ENCODE measurements around the gene NUP62.

Gene NUP62

DNA sequence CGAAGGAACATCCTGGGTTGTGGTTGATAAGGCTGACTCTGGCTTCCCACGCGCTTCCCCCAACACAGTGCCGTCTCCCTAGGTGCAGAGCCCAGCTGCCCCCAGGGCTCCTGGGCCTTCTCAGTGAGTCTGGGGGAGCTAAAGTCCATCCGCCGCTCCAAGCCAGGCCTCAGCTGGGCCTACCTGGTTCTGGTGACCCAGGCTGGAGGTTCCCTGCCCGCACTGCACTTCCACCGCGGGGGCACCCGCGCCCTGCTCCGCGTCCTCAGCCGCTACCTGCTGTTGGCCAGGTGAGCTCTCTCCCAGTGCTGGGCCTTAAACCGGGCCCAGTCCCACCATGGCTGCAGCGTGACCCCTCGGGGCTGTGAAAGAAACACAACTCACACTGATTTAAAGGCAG lies 48.1 kb downstream of the NUP62 start:
- no peak for DNase-seq (ENCODE audit: low spot score)

DNA sequence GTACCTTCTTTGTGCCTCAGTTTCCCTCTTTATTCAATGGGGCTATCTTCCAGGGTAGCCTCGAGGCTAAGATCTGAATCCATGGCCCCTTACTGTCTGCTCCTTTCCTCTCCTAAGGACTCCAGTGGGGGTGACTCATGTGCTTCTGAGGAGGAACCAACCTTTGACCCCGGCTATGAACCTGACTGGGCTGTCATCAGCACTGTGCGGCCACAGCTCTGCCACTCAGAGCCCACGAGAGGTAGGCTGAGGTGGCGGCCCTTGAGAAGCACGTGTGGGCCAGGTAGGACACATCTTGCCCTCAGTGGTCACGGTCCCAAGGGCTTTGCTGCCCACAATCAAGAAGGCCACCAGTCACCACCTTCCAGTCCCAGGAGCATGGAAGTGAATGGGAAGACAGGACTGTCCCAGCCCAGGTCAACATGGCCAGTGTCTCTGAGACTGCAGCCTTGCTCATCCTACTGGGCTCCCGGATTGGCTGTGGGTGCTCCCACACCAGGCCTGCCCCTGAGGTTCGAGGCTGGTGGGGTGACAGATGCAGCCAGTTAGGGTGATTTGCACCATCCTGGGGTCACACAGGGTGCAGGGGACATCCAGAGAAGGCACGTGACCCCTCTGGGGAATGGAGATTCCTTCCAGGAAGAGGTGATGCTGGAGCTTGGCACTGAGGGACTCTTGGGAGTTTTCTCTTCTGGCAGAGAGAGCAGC lies 49.0 kb downstream of the NUP62 start:
- no peak for DNase-seq (ENCODE audit: low spot score)

DNA sequence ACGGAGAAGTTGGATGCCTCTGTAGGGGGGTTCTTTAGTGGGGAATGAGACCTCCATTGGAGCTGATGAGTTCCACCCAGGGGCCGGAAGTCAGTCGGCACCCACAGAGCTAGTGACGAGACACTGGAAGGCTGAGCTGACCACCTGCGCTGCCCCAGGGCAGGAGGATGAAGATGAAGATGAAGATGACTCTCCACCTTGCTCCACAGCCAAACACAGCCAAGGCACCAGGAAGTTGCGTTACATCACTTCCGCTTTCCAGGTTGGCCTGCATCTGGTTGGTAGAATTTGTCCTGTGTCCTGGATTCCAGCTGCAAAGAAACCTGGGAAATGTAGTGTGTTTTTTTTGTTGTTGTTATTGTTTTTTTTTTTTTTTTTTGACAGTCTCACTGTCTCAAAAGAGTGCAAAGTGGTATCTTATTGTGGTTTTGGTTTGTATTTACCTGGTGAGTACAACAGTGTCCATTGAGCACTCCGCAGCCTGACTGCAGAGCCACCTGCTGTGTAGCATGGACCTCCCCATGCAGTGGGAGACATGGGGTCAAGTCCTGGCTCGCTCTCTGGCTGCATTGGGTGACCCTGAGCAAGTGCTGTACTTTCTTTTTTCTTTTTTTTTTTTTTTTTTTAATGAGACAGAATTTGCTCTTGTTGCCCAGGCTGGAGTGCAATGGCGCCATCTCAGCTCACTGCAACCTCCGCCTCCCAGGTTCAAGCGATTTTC lies 49.9 kb downstream of the NUP62 start:
- DNase-seq (ENCODE audit: low spot score), result no peak

DNA sequence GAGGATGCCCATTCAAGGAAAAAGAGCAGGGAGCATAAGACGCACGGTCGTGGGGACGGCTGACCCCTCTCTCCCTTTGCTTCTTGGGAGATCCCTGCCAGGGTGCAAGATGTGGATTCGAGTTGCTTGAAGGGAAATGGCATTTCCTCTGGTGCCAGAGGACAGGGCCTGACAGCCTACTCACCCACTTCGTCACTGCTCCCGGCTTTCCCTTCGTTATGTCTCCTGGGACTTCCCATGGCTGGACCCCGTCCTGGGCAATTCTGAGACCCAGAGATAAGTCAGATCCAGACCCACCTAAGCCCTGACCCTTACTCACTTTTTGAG lies 50.6 kb downstream of the NUP62 start:
- DNase-seq (ENCODE audit: low spot score), result no peak

DNA sequence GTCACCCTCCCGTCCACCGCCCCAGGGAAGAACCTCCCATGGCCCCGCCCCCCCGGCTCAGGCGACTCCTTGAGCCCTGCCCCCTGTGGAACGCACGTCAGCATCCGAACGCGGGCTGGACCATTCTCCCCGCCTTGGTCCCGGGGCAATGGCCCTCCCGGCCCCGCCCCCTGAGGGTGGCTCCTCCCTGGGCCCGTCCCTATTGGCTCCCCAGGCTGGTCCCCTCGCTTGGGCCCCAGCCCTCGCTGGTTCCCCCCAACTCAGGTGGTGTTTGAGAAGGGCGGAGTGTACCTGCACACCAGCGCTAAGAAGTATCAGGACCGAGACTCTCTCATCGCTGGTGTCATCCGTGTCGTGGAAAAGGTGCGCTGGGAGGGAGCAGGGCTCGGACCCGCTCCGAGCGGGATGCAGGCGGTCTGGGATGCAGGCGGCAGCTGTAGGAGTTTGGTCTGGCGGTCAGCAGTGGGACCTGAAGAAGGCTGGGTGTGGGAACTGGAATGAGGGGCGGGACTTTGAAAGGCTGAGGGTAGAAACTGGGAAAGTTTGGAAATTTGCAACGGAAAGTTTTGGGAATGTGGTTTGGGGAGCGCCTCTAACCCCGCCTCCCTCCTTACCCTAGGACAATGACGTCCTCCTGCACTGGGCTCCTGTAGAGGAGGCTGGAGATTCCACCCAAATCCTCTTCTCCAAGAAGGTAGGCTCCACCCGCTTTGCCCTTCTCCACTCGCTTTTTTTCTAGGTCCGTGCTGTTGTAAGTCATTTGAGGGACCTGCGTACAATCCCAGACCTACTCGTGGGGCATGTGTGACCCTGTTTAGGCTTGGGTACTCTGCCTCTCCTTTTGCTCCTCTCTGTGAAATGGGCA lies 51.2 kb downstream of the NUP62 start:
- peak; percentile 98 for DNase-seq (ENCODE audit: low spot score)

DNA sequence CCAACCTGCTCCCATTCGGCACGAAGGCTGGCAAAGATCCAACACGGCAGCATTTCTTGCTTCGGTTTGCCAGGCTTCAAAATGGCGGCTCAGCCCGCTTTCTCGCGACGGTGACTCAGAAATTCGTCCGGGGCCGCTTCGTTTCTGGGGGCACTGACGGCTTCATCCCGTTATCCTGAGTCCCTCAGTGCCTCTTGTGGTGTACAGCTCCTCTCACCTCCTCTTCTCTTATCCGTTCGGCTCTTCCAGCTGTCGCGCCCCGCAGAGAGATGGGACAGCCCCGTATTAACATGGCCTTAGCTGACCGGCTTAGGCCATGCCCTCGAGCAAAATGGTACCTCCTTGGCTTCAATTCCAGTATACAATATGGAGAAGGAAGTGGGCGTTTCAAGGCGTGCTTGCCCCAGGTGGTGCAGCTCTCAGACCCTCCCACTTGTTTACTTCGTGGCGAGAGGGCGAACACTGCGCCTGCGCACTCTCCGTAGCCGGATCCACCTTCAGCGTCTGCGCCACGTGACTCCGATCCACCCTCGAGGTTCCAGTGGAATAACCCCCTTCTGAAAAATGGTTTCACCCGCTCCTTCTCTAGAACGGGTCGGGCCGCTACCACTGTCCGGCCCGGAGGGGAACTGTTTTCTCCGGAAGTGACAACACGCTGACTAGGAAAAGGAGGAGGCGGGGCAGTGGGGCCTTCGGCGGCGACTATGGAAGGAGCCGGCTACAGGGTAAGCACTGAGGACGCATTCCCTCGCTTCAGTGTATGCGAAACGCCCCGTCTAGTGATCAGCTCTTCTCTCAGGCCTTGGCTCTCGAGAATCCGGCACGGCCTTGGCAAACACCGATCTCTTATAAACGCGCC lies 52.1 kb downstream of the NUP62 start, which contains the start of the genes AKT1S1 and TBC1D17:
TSS of gene AKT1S1 (minus strand) at position 336 of the 859 bp plus-strand sequence. CDS start 4,060 bp downstream, outside the sequence.
TSS of gene TBC1D17 (plus strand) at position 683 of the 859 bp plus-strand sequence. CDS start at position 705, 22 bp downstream.
- peak; percentile 98 for DNase-seq (ENCODE audit: low spot score)

DNA sequence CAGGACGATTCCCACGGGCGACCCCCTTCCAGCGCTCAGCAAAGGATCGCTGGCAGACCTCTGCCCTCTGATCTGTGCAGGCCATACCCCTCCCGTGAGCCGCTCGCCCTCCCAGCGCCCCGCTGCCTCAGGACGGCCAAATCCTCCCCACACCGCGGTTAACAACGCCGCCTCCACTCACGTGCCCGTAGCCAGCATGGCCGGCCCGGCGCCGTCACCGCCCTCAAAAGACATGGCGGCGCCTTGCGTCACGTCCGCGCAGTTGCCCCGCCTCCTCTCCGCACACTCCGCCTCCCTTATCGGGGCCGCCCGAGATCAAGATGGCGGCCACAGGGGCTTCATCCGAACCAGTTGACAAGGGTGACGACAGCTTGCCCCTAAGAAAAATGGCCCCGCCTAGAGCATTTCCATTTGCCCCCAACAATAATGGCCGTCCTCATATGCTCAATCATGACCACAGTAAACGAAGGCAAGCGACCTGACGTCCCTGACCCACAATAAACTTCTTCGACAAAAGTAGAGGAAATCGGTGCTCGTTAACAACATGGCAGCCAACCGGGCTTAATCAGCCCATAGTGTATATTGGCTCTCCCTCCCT lies 52.8 kb downstream of the NUP62 start:
- peak; percentile 98 for DNase-seq (ENCODE audit: low spot score)

DNA sequence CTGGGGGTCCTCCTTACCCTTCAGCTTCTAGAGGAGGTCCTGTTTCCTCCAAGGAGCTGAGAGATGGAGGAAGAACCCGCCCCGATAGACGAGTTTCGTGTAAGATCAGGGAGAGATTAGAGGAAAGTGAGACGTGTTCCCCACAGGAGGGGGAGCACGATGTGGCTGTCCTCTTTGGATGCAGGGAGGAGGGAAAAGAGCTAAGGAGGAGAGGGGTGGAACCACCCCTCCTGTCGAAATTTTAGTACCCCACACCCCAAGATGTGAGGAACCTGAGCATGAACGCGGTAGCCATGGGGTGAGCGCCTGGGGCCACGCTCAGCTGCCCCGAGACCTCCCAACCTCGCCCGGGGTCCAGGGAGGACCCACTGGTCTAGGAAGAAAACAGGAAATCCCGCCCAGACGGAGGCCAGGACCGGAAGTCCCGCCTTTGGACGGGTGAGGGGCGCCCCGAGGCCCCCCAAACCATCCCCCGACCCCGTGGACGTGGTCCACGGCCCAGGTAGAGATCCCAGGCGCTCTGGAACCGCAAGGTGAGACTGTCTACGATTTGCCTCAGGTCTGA lies 53.4 kb downstream of the NUP62 start:
- peak; percentile 81 for DNase-seq (ENCODE audit: low spot score)

DNA sequence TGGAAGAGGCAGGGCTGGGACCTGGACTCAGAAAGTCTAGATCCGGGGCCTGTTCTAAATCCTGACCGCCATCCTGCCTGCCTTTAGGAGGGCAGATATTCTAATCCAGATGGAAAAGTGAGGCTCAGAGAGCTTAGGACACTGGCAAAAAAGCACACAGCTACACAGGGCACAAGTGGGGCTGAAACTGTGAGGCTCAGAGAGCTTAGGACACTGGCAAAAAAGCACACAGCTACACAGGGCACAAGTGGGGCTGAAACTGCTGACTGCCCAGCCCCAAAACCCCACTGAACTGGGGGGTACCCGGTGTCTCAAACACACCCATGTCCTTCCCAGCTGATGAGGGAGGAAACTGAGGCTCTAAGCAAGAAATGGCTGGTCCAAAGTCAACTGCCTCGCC lies 54.1 kb downstream of the NUP62 start:
- no peak for DNase-seq (ENCODE audit: low spot score)

DNA sequence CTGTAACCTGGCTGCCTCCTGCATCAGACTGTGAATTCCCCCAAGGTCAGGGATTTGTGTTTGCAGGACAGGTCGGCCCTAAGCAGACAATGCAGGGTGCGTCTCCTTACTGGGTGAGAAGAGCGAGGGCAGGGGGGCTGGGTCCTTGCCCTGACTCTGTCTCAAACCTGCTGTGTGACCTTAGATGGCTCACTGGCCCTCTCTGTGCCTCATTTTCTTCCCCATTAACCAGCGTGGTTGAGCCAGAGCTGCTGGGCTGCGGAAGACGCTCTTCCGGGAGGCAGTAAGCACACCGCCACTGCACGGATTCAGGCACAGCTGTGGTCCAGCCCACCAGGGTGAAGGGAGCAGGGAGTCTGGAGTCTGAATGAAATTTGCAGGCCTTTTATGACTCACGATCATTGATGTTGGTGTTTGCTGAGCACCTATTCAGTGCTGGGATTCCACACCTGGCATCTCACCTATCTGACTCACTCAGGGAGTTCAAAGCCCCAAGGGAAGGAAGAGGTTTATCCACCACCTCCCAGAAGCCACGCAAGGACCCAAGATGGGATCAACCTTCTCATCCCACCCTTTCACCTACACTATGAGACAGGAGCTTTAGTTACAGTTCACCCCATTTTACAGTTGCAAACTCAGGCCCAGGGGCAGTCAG lies 54.7 kb downstream of the NUP62 start:
- DNase-seq (ENCODE audit: low spot score), result no peak

DNA sequence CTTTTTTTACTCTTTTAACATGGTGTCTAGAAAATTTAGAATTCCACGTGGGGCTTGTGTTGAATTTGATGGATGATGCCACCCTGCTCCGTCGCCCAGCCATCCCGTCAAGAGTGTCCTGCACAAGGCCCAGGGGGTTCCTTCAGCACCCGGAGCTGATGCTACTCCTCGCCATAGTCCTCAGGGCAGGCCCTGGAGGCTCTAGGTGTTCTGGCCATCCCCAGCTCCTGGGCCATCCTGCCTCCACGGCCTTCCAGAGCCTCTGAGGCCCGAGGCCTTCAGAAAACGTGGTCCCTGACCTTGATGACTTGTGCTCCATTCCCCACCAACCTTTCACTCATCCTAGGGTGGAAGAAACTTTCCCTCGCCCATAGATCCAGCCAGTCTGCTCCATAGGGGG lies 55.5 kb downstream of the NUP62 start:
- DNase-seq (ENCODE audit: low spot score), result no peak

DNA sequence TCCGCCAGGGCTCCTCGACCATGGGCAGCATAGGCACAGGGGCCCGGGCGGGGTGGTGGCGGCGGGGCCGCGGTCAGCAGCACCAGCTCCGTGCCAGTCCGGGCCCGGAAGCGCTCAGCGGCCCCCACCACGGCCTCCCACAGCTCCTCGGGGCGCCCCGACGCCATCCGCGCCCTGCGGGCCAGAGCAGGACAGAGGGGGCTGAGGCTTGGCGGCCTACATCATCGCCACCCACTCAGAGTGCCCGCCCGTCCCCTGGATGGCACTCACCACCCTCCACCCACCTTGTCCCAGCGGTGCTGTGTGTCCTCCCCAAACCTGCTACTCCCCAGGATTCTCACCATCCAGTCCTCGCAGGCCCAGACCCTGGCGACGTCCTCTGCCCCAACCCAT lies 56.2 kb downstream of the NUP62 start:
- no peak for DNase-seq (ENCODE audit: low spot score)

DNA sequence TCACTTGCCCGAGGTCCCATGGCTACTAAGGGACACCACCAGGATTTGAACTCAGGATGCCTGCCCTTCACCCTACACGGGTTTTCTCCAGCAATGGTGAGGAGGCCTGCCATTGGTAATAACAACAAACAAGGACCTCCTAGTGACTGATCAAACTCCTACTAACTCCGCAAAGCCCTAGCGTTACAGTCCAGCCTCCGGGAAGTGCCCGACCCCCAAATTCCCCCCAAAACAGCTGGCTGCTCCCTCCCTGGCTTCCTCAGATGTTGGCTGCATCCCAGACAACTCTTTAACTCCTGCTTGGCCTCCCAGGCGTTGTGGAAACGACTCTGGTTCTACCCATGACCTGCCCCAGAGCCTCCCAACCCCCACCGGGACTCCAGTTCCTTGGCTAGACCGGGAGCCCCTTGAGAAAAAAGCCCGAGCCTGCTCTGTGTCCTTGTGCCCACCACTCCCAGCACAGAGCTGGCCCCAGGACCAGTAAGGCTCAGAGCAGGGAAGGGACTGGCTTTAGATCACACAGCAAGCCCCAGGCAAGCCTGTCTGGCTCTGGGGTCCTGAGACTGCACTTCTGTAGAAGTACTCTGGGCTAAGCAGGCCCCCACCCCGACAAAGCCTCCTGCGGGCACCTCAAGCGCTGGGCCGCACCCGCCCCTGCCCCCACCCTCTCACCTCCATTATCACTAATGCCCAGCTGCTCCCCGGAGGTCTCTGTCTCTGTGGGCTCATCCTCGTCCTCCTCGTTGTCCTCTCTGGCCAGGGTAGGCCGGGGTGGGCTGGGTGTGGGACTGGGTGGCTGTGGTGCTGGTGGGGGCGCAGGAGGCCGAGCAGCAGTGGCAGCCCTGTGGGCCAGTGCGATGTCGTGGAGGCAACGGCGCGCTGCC lies 56.8 kb downstream of the NUP62 start:
- no peak for DNase-seq (ENCODE audit: low spot score)

DNA sequence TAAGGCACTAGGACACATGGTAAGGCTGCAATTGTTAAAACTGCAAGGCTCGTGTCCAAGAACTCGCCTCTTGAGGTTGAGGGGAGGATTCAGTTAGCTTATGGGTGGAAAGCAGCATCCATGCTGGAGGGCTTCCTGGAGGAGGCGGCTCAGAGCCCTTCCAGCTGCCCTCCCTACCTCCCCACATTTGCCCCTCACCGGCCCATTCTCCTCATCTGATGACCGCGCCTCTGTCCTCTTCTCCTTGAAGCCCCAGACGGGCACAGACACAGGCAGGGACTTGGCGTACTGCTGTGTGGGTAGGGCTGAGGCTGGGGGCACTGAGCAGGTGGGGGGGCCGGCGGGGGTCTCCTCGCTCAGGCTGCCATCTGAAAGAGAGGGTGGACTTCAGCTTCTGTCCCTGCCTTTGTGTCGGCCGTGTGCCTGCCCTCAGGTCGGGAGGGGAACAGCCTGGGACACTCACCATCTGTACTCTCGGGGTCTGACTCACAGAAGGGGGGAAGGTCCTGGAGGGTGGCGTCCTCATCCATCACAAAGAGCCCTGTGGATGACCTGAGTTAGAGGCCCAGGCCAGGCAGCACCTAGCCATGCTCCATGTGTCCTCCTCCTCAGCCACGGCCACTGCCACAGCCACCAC lies 57.8 kb downstream of the NUP62 start:
- DNase-seq (ENCODE audit: low spot score), result no peak

DNA sequence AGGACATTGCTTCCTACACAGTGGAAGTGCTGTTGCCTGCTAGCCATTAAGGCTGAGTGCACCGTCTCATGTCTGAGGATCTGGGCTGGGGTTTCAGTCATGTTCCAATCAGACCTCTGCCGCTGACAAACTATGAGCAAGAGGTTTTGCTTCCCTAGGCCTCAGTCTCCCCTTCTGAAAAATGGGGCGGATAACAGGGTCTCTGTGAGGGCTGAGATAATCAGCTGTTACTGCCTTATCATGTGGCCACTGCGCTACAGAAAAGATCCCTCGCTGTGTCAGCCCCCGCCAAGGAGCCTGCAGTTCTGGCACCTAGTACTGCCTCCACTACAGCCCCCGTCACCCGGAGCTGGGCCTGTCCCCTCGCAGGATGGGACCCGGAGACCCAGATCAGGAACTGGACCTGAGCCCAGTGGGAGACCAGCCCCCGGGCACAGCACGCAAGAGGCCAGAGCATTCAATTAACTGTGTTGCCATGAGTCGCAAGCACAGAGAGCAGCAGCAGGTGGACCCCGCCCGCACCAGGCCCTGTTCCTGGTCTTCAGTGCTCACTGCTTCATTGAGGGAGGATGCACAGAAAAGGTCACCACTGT lies 58.9 kb downstream of the NUP62 start:
- no peak for DNase-seq (ENCODE audit: low spot score)

DNA sequence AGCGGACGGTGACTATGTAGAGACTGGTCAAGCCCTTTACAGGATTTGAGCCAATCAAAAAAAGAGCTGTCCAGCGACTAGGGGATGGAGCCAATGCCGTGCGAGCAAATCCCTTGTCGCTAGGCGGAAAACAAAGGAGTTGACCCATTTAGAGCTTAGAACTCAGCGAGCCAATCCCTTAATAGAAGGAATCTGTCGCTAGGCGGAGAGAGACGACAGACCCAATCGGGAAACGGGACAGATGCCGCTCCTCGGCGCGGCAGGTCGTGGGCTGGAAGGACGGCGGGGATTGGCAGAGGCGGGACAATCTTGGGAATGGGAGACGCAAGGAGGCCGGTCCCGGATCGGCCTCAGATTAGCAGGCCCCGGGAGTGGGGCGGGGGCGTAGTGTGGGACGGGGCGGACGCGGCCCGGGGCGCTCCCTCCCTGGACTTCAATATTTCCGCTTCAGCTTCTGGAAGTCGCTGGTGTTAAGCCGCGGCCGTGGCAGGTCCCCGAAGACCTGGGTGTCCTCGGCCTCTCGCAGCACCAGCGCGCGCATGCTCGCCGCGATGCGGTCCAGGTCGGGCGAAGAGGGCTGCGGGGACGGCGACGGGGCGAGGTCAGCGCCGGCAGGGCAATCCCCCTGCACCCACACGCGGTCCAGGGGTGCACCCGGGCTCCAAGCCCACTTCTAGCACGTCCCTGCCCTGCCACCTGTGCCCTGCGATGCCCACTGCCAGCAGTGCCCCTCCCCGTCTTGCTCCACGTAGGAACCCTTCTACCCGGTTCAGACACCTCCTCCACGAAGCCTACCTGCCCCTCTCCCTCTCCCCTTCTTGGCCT lies 59.6 kb downstream of the NUP62 start:
- DNase-seq (ENCODE audit: low spot score), result peak; percentile 98

DNA sequence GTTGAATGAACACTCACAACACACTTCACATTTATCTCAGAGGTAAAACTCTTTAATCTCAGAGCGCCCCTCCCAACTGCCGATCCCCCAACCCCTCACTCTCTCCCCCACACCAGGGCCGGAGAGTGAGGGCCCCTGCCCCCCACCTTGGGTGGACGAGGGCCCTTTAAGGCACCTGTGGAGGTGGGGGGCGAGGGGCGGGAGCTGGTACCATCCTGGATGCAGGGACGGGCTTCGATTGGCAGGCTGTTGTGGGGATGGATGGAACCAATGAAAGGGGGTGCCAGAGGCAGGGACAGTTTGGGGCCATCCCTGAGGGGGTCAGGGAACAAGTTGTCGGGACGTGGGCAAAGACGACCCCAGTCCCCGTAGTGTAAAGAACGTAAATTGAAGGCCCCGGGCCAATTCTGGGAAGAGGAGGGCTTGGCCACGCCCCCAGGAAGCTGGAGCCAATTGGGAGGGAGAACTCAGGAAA lies 60.3 kb downstream of the NUP62 start:
- DNase-seq (ENCODE audit: low spot score), result no peak

Data from ecto neural progenitor cell (in vitro differentiated cells).